ENCODE measurements around the gene ENDOV.
A peak's percentile ranks its signal among the peaks of the same experiment; 100 is the strongest.

The ENDOV gene

DNA sequence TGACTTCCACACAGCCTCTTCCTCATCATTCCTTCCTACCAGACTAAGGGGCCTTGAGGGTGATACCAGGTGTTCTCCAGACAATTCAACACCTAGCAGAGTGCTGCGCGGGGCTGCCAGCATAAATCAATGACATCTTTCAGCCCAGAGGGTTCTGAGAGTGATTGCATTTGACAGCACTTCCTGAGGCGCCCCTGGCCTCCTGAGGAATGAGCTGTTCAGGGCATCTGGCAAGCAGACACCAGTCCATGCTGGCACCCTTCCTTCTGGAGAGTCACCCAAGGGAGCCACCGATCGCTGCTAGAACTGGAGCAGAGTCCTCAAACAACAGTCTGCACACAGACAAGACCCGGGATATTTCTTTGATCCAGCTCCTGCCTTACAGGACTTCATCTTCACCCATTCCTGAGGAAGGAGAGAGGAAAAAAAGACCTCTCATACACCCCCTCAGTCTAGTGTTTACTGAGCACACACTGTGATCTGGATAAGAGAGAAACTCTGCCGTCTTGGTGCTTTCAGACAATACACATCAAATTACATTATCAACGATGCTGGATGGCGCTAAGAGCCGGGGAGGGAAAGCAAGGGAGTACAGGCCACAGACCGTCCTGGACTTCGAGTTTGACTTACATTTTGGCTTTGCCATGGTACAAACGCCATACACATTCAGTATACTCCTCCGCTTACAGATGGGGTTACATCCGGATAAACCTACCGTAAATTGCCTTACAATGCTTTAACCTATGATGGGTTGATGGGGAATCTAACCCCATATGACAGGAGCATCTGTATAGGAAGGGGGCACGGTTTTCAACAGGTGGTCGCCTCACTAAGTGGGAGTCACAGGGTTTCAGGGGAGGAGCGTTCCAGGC, 38.4 kb downstream of the ENDOV start:
- no peak for DNase-seq

- no peak for DNase-seq
These were observed 39.1 kb downstream of the ENDOV start for GRCh38 chr17:80453998-80454556.

GRCh38 chr17:80454557-80455335, 39.8 kb downstream of the ENDOV start:
- DNase-seq = peak; percentile 98

DNA sequence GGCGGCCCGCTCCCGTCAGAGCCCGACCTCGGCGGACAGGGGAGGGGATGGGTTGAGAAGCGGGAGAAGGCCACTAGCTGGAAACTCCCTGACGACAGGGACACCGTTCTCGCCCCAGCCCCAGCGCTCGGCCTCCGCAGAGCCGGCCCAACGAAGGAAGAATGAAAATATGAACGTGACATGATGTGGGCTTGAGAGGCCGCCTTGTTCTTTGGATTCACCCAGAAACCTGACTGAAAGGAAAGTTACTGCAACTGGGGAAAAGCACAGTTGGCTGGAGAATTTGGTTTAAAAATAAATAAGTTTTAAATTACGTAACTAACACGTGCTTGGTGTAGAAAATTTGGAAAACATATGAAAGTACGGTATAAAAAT, 40.4 kb downstream of the ENDOV start:
- peak; percentile 63 for DNase-seq

DNA sequence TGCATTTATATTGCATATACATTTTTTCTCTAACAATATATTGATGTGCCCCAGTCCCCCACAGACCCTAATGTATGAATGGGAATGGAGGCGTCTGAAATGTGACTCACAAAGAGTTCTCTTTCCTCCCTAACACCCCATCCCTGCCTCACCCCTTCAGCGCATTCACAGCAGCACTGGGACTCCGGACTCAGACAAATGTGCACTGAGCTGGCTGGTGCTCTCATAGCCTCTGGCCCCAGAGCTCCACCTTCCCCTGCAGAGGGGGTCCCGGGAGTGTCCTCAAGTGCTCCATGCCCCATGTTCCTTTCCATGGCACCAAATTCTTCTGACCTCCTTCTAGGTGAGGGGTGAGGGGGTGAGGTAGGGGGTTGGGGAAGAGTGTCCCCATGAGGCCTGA, 40.8 kb downstream of the ENDOV start:
- DNase-seq = no peak

DNA sequence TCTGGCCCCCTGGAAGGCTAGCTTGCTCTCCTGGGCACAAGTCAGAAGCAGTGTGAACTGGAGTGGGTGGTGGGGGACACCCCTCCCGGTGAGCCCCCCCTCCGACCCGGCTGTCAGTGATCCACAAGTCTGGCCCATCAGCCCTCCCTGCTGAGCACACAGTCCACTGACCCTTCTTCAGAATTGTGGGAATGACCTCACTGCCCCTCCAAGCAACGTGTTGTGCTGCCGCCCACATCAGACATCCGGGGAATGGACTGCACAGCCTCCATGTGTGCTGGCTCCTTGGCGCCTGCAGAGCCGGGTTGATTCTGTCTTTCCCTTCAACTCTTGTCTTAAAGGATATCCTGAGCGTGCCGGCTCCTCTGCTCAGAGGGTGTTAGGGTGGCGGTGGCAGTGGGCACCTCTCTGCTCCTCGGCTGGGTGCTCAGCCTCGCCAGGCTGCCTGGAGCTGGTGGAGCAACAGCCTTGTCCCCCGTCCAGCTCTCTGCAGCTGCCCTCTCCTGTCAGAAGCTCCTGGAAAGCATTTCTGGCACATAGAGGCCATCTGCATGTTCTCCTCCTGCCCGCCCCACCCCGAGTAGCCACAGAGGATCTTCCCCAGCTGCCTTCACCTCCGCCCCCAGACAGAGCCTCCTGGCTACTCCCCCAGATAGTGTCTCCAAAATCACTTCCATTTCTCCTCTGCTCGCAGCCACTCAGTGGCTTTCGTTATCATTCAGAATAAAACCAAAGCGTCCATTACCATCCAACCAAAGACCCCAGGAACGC, 41.7 kb downstream of the ENDOV start:
- no peak for DNase-seq

DNA sequence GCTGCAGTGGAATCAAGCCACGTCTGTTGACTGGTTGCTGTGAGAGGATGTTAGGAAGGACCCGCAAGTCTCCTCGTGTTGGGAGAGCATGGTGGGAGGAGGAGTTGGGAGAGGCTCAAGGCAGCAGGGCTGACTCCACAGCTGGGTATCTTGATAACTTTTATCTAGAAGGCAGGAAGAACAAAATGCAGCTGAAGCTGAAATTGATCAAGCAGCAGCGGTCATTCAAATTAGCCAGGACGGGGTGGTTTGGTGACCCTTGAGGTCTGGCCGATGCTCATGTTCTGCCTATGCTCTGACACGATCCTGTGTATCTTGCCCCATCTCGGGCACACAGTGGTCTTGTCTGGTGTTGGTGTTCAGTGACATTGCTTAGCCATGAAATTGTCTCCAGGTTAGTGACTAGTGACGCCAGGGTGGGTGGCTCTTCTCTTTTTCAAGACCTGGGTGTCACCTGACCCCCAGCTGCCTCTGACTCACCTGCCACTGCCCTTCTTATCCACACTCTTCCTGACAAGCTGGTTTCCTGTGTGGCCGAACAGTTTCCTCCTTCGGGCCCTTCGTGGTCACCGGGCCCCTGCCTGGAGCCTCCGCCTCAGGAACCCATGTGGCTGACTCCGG, 42.4 kb downstream of the ENDOV start:
- peak; percentile 45 for DNase-seq

GRCh38 chr17:80458016-80458415, 43.0 kb downstream of the ENDOV start:
- no peak for DNase-seq

DNA sequence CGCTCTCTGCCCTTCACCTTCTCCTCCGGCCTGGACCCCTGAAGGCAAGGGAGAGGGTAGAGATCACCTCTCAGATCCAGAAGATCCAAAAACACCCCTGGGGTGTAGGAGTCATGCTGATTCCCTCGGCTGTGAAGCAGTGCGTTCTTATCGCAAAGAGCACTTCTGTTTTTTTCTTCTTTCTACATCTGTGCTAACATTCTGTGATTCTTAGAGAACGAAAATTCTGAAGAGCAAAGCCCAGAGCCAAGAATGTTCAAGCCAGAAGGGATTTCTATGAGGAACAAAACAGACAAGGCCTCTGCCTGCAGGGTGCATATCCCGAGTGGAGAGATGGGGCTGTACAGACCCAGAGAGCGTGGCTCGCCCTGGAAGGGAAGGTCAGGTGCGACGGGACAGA, 44.3 kb downstream of the ENDOV start:
- DNase-seq = no peak

DNA sequence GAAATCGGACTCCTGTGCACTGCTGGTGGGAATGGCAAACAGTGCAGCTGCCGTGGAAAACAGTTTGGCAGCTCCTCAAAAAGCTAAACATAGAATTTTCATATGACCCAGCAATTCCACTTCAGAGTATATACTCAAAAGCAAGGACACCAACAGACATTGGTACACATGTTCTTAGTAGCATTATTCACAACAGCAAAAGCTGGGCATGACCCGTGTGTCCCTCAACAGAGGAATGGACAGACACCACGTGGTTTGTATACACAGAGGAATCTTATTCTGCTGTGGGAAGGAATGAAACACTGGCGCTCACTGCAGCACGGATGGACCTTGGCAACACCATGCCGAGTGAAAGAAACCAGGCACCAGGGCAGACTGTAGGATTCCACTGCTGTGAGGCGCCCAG, 45.5 kb downstream of the ENDOV start:
- DNase-seq = no peak

- no peak for DNase-seq
These were observed 46.7 kb downstream of the ENDOV start for GRCh38 chr17:80461528-80462160.

DNA sequence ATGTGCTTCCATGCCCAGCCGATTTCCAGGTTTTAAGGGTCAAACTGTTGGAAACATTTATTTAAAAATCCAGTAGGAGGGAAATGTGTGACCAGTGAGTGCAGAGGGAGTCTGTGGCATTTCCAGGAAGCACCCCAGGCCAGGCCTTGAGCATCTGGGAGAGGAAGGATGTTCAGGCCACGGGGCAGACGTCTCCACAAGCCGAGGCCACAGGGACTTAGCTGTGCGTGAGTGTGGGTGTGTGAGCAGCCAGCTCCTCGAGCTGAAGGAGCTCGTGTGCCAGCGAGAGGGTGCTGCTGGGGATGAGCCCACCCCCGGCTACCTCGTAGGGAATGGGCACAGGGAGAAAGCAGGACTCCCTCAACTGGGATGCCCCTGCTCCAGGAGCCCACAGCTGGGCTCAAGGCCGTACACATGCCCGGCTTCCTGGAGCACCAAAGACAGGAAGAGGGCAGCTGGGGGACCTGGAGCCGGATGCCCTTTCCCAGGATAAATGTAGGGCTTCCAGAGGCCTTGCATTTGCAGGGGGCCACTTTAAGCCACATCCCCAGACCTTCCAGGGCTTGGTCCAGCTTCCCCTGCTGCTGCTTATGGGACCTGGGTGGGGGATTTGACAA, 48.9 kb downstream of the ENDOV start:
- DNase-seq = no peak

DNA sequence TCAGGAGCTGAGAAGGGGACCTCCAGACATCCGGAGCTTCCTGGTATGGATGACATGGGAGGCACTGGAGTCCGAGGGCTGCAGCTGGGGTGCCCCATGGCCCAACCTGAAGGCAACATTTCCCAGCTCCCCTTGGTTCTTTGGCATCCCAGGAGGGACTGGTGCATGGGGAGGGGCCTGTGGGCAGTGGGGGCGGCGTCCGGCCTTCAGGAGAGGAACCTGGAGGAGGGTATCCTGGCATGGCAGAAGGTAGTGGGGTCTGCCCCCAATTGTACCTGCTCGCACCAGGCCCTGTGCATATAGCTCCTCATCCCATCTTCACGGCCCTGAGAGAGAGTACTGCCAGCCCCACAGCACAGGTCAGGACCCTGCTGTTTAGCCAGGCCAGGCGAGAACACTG, 49.5 kb downstream of the ENDOV start:
- DNase-seq = no peak

- DNase-seq = no peak
These were observed 50.5 kb downstream of the ENDOV start for GRCh38 chr17:80465327-80465974.

DNA sequence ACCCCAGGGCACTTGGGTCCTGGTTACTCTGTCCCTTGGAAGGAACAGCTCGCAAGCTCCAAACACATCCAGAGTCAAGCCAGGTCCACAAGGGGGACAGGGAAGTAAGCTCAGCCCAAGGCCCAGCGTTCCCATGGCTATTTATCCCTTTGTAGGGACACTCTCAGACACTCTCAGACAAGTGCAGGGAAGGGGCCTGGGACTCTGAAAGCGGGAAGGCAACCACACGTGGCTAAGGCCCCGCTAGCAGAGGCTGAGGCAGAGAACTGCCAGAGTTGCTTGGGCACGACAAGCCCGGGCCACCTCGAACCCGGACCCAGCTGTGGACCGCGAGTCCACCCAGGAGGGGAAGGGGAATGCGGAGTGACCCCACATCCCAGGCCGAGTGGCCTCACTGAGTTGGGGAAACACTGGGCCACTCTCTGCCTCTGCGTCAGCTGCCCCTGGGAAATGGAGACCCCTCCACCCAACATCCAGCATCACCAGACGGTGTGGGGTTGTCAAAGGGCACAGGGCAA, 51.3 kb downstream of the ENDOV start:
- DNase-seq = no peak

DNA sequence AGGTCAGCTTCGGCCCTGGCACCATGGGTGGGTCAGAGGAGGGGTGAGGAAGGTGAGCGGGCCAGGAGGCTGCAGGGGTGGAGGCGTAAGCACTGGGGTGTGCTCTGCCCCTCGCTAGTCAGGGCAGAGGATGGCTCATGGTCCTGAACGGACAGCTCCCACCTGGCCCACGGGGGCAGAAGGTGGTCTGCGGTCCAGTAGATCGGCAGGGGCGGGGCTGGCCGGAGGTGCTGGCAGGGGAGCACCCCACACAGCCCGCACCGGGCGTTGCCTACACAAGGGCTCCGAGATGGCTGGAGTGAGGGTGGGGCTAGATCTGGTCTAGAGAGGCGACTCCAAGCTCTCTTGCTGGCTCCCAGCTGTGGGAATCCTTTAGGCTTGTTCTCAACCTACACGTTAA, 53.3 kb downstream of the ENDOV start:
- DNase-seq = no peak

DNA sequence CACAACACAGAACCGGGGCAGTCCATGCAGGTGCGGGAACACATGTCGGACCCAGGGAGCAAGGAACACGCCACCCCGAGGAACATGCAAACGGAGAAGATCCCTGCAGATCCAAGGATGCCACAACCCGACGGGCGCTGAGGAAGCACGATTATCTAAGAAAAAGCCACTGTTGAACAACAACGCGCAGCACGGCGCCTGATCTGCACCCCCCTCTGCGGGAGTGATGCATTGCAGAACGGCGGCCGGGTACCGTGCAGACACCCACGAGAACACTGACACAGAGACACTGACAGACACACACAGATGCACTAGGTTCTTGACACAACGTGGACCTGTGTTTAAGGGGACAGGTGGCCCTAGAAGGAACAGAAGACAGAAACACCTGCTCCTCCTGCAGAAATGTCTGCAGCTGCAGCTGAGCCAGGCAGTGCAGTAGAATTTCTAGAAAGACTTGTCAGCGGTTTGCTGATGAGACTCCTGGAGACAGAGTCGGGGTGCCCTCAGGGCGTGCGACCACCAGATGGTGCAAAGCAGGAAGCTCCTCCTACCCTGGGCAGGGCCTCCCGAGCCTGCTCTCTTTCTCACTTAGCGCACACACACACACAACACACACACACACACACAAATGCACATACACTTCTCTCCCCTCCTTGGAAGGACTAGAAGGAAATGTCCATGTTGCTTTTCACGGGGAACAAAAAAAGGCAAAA, 54.0 kb downstream of the ENDOV start:
- no peak for DNase-seq

GRCh38 chr17:80469667-80470066, 54.7 kb downstream of the ENDOV start:
- DNase-seq = no peak

DNA sequence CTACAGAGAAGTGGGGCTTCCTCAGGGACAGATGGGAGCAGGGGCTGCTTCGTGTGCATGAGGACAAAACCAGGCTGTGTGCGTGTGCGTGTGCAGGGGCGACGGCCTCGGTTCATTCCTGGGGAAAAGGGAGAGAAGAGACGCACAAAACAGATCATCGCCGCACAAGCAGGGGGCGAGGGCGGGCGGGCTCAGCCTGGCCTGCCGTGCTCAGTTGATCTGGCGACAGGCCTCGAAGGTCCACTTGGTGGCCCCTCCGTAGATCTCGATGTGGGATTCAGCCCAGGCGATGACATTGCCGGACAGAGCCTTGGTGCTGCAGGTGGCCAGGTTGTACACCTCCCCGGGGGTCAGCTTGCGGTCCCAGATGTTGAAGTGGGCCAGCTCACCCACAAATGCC, 55.6 kb downstream of the ENDOV start:
- no peak for DNase-seq

DNA sequence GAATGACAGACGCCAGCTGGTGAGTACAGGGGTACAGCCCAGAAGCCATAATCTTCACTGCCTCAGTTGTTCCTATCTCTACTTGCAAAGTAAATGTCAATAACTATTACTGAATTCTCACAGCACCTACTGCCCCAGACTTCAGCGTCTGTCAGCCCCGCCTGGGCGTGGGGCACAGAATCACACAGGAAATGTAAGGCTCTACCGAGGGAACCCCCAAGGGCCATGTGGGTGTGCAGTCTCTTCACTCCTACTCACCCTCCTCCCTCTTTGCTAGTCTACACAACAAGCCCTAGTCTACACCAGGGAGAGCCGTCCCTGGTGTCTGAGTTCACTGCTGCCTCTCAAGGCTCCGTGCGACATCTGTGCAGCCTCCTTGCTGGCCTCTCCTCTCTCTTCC, 57.0 kb downstream of the ENDOV start:
- DNase-seq = no peak
